Measurements from ENCODE around the gene ACOD1. TPM values are rescaled to one million over a fixed set of nuclear protein-coding genes. Genes with fewer than 3 reads are reported as not detected.

The ACOD1 gene
- total RNA-seq, 1 donor from 2014 or later = not detected

DNA sequence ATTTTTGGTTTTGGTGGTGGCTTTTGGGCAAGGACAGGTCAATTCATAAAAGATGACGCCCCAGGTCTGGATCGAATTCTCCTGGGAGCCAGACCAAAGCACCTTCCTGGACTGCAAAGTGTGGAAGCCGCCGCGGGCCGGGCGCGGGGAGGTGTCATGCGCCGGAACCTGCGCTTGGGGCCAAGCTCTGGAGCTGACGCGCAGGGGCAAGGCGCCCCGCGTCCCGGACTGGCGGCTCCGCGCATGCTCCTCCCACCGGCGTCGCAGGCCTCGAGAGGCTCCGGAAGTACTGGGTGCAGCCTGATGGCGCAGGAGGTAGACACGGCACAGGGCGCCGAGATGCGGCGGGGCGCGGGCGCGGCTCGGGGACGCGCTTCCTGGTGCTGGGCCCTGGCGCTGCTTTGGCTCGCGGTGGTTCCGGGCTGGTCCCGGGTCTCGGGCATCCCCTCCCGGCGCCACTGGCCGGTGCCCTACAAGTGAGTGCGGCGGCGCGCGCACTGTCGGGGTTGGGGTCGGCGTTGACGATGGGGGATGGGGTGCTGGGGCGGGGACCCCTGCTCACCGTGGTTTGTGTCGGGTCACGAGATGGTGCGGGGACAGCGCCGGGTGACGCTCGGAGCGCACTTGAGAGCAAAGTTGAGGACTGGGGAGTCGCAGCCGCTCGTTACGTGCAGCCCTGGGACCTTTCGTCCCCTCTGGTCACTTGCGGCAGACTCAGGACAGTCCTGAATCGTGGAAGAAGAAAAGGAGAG, 43.7 kb downstream of the ACOD1 start, which contains the start of gene CLN5:
CLN5 (plus strand) TSS at position 286 of the 752 bp plus-strand sequence; CDS start at position 304, 18 bp downstream.
- DNase-seq = peak; percentile 95

DNA sequence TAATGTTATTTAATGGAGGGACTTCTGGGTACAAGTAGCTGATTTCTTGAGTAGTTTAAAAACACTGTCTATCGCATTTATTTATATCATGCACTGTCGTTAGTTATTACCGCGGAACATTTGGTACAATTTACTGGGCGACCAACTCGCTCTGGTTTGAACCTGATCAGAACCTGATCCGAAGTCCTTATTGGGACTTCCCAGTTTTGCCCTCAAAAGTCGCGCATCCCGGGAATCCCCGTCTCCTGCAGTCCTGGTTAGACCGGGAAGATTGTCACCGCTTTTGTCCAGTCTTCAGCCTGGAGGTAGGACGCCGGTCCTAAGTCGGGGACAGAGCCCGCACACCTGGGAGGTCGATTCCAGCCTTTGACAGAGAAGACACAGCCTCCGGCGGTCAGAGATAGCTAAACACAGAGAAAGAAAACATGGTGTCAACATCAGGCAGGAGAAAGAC, 44.3 kb downstream of the ACOD1 start:
- no peak for DNase-seq

DNA sequence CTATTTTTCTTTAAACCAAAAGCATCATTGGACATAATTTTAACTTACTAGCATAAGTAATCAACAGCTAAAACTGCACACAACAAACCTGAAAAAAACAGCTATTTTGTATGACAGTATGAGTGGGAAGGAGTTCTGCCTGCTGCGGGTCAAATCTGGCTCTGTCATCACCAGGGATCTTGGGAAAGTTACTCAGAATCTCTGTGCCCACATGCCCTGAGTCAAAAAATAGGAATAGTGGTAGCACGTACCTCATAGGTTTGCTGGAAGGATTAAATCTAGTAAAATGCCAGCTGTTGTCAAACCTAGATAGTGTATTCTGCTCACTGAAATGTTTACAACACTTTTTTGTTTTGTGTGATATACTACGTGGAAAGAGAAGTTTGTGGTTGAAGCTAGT, 44.7 kb downstream of the ACOD1 start:
- DNase-seq = no peak

DNA sequence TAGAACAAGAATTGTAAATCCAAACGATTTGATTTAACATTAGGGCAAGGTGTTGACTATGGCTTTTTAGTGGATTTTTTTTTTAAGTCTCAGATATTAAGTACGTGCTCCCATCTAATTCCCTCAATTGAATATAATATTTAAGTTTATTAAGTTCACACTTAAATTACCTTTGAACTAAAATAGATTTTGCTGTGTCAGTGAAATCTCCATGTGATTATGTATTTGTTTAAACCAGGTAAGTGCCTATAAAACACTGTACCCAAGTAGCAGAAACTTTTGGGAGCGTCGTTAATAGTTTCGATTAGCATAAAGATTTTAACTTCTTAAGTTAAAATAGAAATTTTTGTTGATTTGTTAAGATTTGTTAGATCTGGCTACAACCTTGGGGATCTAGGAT, 45.2 kb downstream of the ACOD1 start:
- DNase-seq = no peak

DNA sequence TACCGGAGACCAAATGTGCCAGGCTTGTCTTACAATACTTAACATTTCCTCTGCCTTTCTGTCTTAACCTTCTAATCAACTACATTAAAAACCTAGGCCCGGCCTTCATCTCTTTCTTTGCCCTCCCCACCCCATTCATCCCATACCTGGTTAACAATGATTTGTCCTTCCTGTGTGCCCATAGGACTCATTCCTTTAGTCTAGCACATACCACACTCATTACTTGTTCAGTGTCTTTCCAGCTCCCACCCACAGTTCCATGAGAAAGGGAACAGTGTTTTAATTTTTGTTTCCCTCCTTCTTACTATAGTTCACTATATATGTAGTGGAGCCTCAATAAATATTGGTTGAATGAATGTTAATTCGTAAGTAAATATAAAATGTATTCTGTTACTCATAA, 46.0 kb downstream of the ACOD1 start:
- no peak for DNase-seq

GRCh38 chr13:77000475-77000874, 52.2 kb downstream of the ACOD1 start:
- DNase-seq = no peak

GRCh38 chr13:77001540-77001939, 53.2 kb downstream of the ACOD1 start:
- no peak for DNase-seq

DNA sequence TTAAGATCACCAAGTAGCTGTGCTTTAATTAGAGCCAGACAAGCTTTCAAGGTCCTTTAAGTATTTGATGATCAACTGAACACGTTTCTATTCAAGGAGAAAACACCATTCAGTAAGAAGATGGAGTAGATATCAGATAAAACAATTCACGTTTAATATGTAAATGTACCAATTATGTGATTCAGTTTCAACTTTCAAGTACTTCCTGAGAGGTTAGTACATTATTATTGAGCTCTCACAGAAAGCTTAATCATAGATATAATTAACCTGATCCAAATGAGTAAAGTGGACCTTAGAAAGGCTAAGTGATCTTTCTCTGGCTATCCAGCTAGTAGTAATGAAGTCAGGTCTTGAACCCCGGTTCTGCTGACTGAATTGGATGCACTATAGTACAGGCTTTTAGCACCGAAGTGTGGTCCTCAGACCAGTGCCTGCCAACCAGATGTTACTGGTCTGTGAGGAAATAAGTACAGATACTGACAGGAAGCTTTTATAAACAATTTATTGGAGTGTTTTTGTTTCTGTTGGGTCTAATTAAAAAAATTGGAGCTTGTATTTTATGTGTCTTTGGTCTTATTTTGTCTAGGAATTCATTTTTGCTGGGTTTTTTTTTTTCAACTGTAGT, 53.8 kb downstream of the ACOD1 start:
- no peak for DNase-seq

GRCh38 chr13:77002590-77003190, 54.4 kb downstream of the ACOD1 start:
- peak; percentile 57 for DNase-seq

Other genes with a start within 250 kb of the ACOD1 start
- 178 TPM for gene KCTD12, start 62.1 kb upstream of the ACOD1 start, total RNA-seq
- 21.7 TPM for gene CLN5, start 43.6 kb downstream of the ACOD1 start, total RNA-seq
- 89.9 TPM for gene FBXL3, start 78.6 kb downstream of the ACOD1 start, total RNA-seq

All from tongue (tissue), 2 donors.